ENCODE measurements around the gene RNU1-4.
"Not testable (repeated sequence)": the region's sequence is repeated elsewhere in the genome, so short reads cannot be mapped to it uniquely, and the experiment has no call there.

The RNU1-4 gene

GRCh38 chr1:16770896-16771446 lies 30.7 kb downstream of the RNU1-4 start:
- not testable (repeated sequence) for DNase-seq

- DNase-seq = not testable (repeated sequence)
Measured at GRCh38 chr1:16772275-16773204, 32.2 kb downstream of the RNU1-4 start.

GRCh38 chr1:16773205-16773596 lies 32.9 kb downstream of the RNU1-4 start:
- DNase-seq = not testable (repeated sequence)

- DNase-seq = not testable (repeated sequence)
Measured at GRCh38 chr1:16773723-16774122, 33.4 kb downstream of the RNU1-4 start.

GRCh38 chr1:16774773-16775172 lies 34.5 kb downstream of the RNU1-4 start:
- DNase-seq = not testable (repeated sequence)

- not testable (repeated sequence) for DNase-seq
Measured at GRCh38 chr1:16775290-16775689, 35.0 kb downstream of the RNU1-4 start.

GRCh38 chr1:16776248-16776647 lies 35.9 kb downstream of the RNU1-4 start:
- DNase-seq = not testable (repeated sequence)

GRCh38 chr1:16776835-16777234 lies 36.5 kb downstream of the RNU1-4 start:
- not testable (repeated sequence) for DNase-seq

GRCh38 chr1:16777821-16778220 lies 37.5 kb downstream of the RNU1-4 start:
- not testable (repeated sequence) for DNase-seq

GRCh38 chr1:16779525-16779924 lies 39.2 kb downstream of the RNU1-4 start:
- DNase-seq = not testable (repeated sequence)

- not testable (repeated sequence) for DNase-seq
Measured at GRCh38 chr1:16781033-16781432, 40.7 kb downstream of the RNU1-4 start.

- not testable (repeated sequence) for DNase-seq
Measured at GRCh38 chr1:16781625-16782024, 41.3 kb downstream of the RNU1-4 start.

- not testable (repeated sequence) for DNase-seq
Measured at GRCh38 chr1:16784955-16785354, 44.6 kb downstream of the RNU1-4 start.

- not testable (repeated sequence) for DNase-seq
Measured at GRCh38 chr1:16786362-16786761, 46.0 kb downstream of the RNU1-4 start.

GRCh38 chr1:16787175-16787574 lies 46.9 kb downstream of the RNU1-4 start:
- DNase-seq = not testable (repeated sequence)

GRCh38 chr1:16787711-16788110 lies 47.4 kb downstream of the RNU1-4 start:
- DNase-seq = not testable (repeated sequence)
